HT-29 (cell line): ENCODE measurements around the gene EMC7. TPM values are rescaled to one million over a fixed set of nuclear protein-coding genes. Genes with fewer than 3 reads are reported as not detected.

ENCODE experiments used
- DNase-seq: peaks from one replicate; pipeline ENCODE4 v3.0.0-alpha.2; 2015; ENCODE audit warnings: low spot score
- total RNA-seq: library from RNA; depleted of rRNA; stranded (reverse); fragments of >200 nt; shearing (Covaris generic); gene quantifications from 2 replicates; pipeline ENCODE4 v1.2.3, GENCODE V29; 2014; rRNA removed

The EMC7 gene
- total RNA-seq, 1 experiment from 2014 or later: 28.1 TPM

DNA sequence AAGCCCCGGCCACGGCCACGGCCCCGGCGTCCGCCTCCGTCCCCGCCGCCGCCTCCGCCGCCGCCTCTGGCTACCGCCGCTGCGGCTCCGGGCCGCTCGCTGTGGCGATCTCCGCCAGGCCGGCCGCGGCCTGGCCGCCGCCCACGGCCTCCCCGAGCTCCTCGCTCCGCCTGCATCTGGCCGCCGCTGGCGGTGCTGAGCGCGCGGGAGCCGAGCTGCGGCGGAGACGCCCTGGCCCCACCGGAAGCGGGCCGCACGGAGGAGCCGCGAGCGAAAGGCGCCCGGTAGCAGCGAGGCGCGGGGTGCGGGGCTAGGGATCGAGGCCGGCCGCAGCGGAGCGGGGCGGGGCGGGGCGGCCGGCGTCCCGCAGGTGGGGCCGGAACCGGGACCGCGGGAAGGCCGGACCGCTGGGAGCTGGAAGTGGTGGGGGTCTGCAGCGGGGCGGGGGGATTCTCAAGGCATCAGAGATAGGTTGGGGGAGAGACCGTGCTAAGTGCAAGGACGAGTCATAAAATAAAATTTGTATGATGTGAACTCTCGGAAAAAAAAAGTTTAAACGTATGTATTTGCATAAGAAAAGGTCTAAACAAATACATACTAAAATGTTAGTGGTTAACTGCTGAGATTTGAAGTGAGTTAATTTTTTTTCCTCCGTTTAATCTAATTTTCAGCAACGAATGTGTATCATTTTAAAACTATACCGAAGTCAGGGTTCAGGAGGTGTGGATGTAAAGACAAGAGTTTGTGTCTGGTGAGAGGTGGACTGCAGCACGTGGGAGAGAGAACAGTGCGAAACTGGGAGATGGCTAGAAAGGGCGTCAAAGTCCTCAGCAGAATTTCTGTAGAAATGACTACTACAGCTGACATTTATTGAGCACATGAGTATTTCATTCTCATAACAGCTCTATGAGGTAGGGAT, 62.5 kb downstream of the EMC7 start, which contains the start of gene AVEN:
TSS of gene AVEN (minus strand) at position 334 of the 919 bp plus-strand sequence. CDS start at position 176, 158 bp downstream.
- DNase-seq: peak; percentile 51

DNA sequence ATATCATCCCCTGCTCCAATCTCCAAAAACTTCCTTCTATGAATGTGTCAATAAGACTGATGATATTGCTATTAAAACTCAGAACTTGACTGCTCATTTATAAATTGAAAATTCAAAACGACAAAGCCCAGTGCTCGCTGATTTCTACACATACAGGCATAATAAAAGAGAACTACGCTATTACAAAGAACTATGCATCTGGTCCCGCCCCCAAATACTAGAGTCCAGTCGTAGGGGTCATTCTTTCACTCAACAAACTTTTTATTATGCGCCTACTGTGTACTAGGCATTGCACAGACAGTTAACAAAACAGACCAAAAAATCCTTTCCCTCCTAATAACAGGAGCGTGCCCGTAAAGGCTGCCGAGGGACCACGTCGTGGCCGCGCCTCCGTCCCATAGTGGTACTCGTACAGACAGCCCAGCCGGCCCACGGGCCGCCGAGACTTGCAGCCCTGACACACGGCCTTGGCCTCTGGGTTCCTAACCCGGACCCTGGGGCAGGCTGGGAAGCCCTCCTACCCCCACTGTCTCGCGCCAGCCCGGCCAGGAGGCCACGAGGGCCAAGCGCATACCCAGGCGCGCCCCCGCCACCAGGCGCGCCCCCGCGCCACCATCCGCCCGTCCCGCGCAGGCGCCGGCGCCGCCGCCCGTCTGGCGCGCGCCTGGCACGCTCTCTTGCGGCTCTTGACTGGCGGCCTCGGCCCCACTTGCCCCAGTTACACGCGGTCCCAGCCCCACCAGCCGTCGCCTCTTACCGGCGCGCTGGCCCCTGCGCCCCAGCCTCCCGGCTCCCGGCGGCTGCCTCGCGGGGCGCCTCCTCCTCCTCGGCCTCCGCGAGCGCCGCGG, 63.4 kb downstream of the EMC7 start:
- DNase-seq: peak; percentile 74

Other genes starting within 250 kb of the EMC7 start
- gene CHRM5, start 133.4 kb downstream of the EMC7 start, total RNA-seq: not detected in 2 replicates
- 11.9 and 15.0 TPM in 2 replicates for gene AVEN, start 62.7 kb downstream of the EMC7 start, total RNA-seq
- gene PGBD4, start 221 bp upstream of the EMC7 start, total RNA-seq: 1.5 and 1.7 TPM in 2 replicates
- gene KATNBL1, start 108.2 kb upstream of the EMC7 start, total RNA-seq: 8.1 and 13.4 TPM in 2 replicates
- gene EMC4, start 123.2 kb upstream of the EMC7 start, total RNA-seq: 305 and 312 TPM in 2 replicates
- gene SLC12A6, start 235.9 kb upstream of the EMC7 start, total RNA-seq: 5.4 and 5.5 TPM in 2 replicates
- 230 and 253 TPM in 2 replicates for gene NOP10, start 241.3 kb upstream of the EMC7 start, total RNA-seq
- not detected in 2 replicates for gene NUTM1, start 241.5 kb upstream of the EMC7 start, total RNA-seq